CD4-positive, alpha-beta T cell treated with Interleukin-2 at 100 ng/mL for 4 hours (primary cell): ENCODE measurements around the gene RRM2.
A peak's percentile ranks its signal among the peaks of the same experiment; 100 is the strongest.
"Not testable (repeated sequence)": the region's sequence is repeated elsewhere in the genome, so short reads cannot be mapped to it uniquely, and the experiment has no call there.

Source experiments
- DNase-seq: peaks from one replicate; pipeline ENCODE4 v3.0.0-alpha.2; 2020; ENCODE audit warnings: low spot score

RRM2 gene

DNA sequence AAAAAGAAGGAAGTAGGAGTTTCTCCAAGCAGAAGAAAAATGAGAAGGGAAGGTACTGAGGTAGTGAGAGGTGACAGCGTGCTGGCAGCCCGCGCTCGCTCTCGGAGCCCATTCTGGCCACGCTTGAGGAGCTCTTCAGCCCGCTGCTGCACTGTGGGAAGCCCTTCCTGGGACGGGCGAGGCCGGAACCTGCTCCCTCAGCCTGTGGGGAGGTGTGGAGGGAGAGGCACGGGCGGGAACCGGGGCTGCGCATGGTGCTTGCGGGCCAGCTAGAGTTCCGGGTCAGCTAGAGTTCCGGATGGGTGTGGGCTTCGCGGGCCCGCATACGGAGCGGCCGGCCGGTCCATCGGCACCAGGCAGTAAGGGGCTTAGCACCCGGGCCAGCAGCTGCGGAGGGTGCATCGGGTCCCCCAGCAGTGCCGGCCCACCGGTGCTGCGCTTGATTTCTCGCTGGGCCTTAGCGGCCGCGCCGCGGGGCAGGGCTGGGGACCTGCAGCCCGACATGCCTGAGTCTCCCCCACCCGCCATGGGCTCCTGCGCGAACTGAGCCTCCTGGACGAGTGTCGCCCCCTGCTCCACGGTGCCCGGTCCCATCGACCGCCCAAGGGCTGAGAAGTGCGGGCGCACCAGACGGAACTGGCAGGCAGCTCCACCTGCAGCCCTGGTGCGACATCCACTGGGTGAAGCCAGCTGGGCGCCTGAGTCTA, 31.2 kb upstream of the RRM2 start:
- no peak for DNase-seq

DNA sequence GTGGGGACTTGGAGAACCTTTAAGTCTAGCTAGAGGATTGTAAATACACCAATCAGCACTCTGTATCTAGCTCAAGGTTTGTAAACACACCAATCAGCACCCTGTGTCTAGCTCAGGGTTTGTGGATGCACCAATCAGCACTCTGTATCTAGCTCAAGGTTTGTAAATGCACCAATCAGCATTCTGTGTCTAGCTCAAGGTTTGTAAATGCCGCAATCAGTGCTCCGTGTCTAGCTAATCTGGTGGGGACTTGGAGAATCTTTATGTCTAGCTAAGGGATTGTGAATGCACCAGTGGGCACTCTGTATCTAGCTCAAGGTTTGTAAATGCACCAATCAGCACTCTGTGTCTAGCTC, 30.7 kb upstream of the RRM2 start:
- DNase-seq = not testable (repeated sequence)

DNA sequence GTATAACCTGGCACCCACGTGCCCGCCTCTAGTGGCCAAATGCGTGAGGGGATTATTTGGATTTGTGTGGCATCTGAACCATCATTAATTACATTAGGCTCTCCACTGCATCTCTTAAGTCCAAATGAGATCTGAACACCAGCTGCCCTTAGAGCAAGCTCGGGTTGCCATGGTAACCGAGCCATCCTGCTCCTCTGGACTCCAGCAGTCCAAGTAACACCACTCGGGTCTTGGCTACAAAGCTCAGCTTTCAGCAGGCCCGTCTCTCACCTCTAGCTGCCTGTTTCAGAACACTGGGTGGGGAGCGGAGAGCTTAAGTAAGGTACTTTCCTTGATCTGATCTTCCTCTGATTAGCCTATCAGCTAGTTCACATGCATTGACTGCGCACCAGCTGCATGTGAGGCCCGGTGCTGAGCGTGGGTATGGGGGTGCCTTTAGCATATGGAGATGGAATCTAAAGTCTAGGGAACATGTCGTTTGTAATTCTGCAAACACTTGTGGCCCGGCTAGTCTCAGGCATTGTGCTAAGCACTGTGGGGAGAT, 28.2 kb upstream of the RRM2 start:
- no peak for DNase-seq

DNA sequence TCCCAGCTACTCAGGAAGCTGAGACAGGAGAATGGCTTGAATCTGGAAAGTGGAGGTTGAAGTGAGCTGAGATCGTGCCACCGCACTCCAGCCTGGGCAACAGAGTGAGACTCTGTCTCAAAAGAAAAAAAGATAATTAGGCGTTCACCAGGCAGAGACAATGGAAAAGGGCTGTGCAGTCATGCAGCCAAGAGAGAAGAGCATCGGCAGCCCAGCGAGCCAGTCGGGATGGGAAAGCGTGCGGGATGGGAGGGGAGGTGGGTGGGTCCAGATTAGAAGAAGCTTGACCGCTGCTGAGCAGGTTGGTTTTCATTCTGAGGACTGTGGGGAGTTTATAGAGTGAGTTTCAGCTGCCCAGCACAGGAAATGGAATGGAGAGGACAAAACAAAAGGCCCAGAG, 27.4 kb upstream of the RRM2 start:
- no peak for DNase-seq

DNA sequence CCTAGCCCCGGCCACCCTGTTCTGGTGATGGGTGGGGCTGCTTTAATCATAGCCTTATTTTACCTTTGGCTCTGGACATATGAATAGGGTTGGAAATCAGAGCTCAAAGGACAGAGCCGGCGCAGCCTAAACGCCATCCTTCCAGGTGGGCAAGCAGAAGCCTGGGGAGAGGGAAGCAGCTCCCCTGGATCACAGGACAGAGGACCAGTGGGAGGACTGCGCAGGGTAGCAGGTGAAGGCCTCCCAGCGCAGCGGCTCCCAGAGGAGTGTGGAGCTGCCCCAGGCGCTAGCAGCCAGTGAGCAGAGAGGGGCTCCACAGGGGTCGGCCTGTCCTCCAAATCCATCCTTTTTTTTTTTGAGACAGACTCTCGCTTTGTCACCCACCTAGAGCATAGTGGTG, 25.9 kb upstream of the RRM2 start:
- DNase-seq = no peak

DNA sequence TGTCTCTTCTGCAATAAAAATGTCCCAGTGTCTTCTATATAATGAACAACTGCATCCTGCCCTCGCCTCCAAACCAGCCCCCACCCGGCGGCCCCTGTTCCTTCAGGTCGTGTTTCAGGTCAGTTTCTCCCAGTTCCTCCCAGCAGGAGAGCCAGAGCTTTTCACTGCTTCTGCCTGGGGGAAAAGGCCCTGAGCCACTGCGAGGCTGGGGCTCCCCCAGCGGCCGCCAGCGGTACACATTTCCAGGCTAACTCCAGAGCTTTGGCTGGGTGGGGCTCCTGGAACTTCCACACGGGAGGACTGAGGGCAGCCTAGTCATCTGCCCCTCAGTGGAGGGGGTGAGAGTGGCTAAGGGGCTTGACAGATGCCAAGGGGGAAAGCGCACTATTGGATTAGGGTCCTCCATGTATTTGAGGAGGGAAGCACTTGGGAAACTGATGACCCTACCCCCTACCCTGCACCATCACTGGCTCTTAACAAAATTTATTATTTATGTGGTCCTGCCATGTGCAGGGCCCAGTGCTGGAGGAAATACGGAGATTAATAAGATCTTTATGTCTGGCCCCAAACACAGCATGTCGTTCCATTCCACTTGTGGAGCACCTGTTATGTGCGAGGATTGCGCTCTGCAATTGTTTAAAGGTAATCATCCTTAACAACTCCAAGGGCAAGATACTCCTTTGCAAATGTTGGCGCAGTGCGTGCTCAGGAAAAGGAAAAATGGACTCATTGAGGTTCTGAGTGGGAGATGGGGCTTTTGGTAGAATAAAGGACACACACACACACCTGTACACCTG, 25.0 kb upstream of the RRM2 start:
- peak; percentile 23 for DNase-seq

DNA sequence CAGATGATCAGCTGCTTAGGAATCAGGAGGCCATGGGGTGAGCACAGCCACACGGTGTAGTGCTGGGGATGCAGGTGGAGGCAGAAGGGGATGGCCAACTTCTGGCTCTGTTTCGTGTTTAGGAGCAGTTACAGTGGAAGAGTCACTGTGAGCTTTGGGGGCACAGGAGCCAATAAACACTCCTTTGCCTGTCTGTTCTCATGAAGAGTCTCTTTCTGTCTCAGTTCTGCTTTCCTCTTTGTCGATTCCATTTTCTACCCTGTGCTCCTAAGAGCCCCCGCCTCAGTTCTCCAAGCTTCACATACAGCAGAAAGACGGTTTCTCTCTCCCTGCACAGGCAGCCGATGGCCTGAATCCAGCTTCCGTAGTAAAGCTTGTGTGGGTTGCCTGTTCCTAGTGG, 21.0 kb upstream of the RRM2 start:
- DNase-seq = no peak

DNA sequence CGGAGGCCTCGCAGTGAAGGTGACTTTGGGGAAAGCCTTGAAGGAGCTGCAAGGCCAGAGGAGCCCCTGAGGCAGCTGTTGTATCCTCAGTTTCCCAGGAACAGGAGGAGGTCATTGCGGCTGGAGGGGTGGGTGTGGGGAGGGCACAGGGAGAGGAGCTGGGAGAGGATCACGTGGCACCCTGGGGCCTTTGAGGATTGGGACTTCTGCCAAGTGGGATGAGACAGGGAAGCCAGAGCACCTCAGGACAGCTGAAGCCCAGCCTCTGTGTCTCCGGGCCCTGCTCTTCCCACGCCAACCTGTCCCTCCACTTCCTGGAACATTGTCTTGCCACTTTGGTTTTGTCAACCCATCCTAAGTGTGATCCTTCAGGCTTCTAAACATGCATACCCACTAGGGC, 19.4 kb upstream of the RRM2 start:
- no peak for DNase-seq

DNA sequence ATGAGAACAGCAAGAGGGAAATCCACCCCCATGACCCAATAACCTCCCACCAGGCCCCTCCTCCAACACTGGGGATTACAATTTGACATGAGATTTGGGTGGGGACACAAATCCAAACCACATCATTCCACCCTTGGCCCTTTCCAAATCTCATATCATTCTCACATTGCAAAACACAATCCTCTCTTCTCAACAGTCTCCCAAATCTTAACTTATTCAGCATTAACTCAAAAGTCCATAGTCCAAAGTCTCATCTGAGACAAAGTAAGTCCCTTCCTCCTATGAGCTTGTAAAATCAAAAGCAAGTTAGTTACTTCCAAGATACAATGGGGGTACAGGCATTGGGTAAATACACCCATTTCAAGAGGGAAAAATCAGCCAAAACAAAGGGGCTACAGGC, 17.6 kb upstream of the RRM2 start:
- DNase-seq = not testable (repeated sequence)

DNA sequence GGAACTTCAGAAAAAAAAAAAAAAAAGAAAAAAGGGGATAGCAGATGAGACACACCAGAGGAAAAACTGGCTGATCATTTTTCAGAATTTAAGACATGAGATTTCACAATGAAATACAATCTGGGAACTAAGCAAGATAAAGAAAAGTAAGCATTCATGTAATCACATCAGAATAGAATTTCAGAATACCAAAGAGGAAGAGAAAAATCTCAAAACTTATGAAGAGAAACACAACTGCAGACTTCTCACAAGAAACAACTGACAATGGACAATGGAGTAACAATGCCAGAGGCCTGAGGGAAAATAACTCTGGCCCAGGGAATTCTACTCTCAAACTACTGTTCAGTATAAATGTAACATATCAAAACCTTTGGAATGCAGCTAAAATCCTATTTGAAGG, 13.2 kb upstream of the RRM2 start:
- DNase-seq = no peak

DNA sequence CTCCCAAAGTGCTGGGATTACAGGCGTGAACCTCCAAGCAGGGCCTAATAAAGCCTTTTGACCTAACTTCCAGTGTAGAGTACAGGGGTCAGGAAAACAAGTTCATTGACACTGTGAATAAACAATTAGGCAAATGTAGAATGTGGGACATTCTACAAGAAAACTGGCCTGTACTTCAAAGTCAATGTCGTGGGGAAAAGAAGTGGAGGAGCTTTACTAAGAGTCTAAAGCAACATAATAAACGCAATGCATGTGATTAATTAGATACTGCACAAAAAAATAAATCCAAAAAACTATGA, 3.6 kb upstream of the RRM2 start:
- no peak for DNase-seq

DNA sequence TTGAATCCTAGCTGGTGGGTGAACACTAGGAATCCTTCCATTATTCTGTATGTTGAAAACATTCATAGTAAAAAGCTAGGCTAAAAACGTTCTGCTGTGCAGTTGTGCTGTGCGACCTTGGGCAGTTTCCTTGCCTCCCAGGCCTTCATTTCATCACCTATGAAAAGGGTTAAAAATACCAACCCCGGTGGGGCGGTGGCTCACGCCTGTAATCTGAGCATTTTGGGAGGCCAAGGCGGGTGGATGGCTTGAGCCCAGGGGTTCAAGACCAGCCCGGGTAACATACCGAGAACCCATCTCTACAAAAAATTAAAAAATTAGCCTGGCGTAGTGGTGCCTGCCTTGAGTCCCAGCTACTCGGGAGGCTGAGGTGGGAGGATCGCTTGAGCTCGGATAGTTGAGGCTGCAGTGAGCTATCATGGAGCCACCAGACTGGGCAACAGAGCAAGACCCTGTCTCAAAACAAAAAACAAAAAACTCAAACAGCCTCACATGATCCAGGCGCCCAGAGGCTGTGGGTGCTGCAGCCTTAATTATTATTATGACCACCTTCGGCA, 2.9 kb upstream of the RRM2 start:
- DNase-seq = no peak

DNA sequence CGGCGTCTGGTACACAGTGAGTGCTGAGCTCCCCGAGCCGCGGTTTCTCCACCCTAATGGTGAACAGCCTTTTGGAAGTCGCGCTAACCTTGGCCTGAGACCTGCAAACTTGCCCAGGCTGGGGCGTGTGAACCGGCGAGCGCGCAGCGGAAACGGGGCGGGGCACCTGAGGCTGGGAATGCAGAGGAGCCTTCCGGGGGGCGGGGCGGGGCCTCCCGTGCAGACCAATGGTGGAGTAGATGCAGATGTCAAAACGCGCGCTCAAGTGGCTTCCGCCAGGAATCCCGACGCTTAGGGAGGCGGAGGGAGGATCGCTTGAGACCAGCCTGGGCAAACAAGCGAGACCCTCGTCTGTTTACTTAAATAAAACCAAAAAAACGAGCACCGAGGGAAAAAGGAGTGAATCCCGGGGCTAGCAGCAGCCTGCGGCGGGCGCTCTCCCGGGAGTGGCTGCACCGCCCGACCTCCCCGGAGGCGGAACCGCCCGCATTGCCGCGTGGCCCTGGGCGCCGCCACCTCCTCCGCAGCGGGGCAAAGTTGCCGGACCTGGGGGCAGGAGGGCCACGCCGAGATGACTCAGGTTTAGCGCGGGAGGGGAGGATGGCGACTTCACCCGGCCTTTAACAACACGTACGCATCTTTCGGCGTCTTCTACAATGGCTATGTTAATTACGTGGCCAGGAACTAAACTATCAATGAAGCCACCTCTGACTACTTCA, 2.2 kb upstream of the RRM2 start:
- peak; percentile 85 for DNase-seq

DNA sequence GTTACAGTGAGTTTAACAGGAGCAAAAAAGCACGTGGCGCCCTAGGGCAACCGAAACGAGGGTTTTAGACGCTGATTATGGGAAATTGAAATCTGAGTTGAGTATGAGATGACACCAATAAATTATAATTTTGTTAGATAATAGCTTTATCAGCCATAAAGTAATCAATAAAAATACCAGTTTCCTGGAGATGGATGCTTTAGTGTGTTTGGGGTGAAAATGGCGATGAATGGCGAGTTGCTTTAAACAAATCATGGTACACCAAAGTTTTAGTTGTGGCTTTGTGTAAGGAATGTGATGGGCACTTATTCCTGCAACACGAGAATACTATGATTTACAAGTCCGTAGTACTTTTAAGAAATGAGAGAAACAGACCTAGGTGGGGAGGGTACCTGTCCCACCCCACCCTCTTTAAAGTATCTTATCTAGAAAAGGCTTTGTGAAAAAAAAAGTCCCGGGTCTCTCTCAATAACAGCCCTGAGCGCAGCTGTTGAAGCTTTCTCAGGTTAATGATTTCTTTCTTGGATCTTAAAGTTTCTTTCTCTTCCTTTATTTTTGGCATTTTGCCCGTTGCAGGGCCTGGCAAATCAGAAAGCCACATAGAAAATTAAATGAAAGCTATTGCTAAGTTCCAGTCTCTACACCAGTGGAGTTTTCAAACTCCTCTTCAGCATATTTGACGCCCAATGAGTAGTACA, 1.5 kb upstream of the RRM2 start:
- DNase-seq = no peak

DNA sequence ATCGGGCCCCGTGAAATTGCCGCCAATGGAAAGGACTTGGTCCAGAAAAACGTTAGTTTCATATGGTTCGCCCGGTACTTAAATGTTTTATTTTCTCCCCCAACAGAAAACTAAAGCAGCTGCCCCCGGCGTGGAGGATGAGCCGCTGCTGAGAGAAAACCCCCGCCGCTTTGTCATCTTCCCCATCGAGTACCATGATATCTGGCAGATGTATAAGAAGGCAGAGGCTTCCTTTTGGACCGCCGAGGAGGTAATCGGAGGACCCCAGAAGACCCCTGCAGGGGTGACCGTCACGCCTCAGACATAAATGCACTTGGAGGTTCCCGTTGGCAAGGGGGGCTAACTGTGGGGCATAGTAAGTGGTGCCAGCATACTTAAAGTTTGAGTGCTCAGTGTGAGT, 742 bp downstream of the RRM2 start:
- no peak for DNase-seq

DNA sequence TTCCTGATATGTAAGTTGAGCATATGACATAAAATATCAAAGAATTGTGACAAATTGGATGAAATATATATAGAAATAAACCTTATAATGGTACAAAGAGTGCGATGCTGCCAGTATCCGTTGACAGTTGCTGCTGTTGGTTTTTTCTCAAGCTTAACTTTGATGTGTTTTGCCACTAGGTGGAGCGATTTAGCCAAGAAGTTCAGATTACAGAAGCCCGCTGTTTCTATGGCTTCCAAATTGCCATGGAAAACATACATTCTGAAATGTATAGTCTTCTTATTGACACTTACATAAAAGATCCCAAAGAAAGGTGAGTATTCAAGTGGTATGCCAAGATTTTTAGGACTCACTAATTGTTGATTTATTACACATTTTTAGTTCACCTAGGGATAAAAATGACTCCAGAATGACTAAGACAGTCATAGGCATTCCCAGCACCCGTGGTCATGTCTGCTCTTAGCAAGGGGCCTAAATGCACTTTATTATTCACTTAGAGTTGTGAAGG, 2.1 kb downstream of the RRM2 start:
- DNase-seq = peak; percentile 83

DNA sequence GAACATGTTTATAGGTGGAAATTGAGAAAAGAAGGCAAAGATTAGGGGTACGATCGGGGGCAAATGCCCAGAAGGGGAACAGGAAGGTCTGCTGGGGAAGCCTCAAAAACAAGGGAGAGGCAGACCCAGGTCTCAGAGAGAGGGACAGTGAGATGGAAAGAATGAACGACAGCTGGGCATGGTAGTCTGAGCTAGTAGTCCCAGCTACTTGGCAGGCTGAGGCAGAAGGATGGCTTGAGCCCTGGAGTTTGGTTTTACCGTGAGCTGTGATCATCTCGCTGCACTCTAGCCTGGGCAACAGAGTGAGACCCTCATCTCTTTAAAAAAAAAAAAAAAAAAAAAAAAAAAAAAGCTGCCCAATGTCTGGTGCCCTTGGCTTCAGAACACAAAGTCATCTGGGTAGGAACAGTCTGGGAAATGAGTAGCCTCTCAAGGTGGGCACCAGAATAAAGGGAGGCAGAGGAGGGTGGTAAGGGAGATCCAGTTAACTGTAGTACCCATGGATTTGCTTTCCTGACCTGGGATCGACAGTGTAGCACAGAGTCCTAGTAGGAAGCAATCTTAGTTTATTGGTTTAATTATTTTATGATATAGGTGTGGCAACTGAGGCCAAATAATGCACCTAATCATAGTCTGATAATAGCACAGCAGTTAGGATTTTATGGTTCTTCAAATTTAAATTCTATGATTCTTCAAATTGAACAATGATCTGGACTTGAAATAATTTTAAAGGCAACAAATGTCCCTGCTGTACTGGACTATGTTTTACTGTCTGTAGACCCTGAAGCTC, 3.5 kb downstream of the RRM2 start:
- DNase-seq = no peak

DNA sequence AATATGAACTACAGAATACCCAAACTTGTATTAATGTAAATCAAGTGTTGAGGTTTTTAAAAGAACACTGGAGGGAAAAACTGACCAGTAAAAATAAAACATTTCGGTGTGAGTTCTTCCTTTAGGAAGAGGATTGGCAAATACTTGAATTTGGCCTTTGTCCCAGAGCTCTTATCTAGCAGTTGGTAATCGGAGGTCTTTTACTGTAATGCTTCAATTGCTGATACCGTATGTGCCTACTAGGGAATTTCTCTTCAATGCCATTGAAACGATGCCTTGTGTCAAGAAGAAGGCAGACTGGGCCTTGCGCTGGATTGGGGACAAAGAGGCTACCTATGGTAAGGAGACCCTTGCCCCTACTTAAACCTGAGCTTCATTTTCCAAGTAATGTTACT, 4.1 kb downstream of the RRM2 start:
- DNase-seq = no peak

DNA sequence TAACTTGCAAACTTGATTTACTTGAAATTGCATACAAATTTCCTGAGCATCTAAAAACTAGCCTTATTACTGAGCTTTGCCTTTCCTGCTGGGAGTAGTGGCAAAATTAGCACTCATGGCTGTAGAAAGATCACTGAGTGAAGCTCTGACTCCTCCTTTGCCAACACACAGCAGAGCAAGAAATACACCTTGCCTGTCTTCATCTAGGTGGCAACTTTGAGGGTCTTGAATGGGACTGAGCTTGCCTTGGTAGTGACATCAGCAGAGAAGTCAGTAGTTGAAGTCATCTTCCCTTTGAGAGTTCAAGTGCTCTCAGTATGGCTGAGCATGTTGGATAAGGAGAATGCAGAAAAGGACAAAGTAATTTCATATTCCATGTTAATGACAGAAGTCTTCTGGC, 5.9 kb downstream of the RRM2 start:
- no peak for DNase-seq

DNA sequence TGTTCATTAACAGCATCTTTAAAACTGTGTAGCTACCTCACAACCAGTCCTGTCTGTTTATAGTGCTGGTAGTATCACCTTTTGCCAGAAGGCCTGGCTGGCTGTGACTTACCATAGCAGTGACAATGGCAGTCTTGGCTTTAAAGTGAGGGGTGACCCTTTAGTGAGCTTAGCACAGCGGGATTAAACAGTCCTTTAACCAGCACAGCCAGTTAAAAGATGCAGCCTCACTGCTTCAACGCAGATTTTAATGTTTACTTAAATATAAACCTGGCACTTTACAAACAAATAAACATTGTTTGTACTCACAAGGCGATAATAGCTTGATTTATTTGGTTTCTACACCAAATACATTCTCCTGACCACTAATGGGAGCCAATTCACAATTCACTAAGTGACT, 7.0 kb downstream of the RRM2 start:
- no peak for DNase-seq

DNA sequence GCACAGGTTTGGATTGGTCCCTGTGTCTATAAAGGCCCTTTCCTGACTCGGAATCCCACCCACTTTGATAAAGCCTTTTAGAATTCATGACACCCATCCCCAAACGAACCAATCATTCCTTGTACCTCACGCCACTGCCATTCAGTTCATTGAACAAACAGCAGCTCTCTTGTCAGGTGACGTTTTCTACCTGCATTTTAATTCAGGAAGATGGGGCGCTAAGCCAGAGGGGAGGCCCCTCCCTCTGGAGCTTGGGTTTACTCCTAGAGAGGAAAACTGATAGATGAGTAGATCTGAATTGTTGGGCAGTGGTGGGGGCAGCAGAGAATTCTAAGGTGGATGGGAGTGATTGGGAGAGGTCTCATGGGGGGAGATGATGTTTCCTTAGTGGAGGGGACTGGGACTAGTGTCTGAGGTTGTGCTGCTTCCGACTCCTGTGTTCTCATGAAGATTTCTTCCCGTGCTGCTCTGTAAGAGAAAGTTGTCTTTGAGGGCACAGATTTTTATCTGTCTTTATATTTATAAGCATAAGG, 9.6 kb downstream of the RRM2 start:
- DNase-seq = no peak
